NCI-H2081 (cell line): Measurements from ENCODE around the gene KAT6B.

Experiments
- DNase-seq, 2 experiments: peaks; one replicate each; lab custom pipeline; 2025; lab: John Stamatoyannopoulos, UW

KAT6B gene

GRCh38 chr10:74922921-74923320, 96.5 kb downstream of the KAT6B start:
- DNase-seq: no peak

- no peak for DNase-seq
These were observed 97.2 kb downstream of the KAT6B start for GRCh38 chr10:74923556-74923955.

- no peak for DNase-seq
These were observed 98.0 kb downstream of the KAT6B start for GRCh38 chr10:74924251-74924963.

- no peak for DNase-seq
These were observed 98.9 kb downstream of the KAT6B start for GRCh38 chr10:74925291-74925690.

- no peak for DNase-seq
These were observed 99.3 kb downstream of the KAT6B start for GRCh38 chr10:74925708-74926107.

GRCh38 chr10:74926791-74927585, 100.6 kb downstream of the KAT6B start:
- DNase-seq: no peak

GRCh38 chr10:74927701-74928100, 101.3 kb downstream of the KAT6B start:
- no peak for DNase-seq

GRCh38 chr10:74928742-74929191, 102.4 kb downstream of the KAT6B start:
- no peak for DNase-seq

- no peak for DNase-seq
These were observed 102.8 kb downstream of the KAT6B start for GRCh38 chr10:74929197-74929596.

GRCh38 chr10:74930965-74931364, 104.6 kb downstream of the KAT6B start:
- no peak for DNase-seq

- peak; percentile 7 to 13 for DNase-seq
These were observed 106.2 kb downstream of the KAT6B start for GRCh38 chr10:74932648-74933047.

GRCh38 chr10:74934100-74934812, 107.9 kb downstream of the KAT6B start:
- no peak for DNase-seq

- DNase-seq: no peak
These were observed 110.3 kb downstream of the KAT6B start for GRCh38 chr10:74936577-74937265.

GRCh38 chr10:74937266-74937856, 111.0 kb downstream of the KAT6B start:
- no peak for DNase-seq

- DNase-seq: no peak
These were observed 117.8 kb downstream of the KAT6B start for GRCh38 chr10:74944205-74944604.

- DNase-seq: peak in 1 of 2 experiments; percentile 47
These were observed 121.5 kb downstream of the KAT6B start for GRCh38 chr10:74947781-74948401.

- DNase-seq: no peak
These were observed 122.8 kb downstream of the KAT6B start for GRCh38 chr10:74949034-74949832.

GRCh38 chr10:74949843-74950765, 123.7 kb downstream of the KAT6B start:
- no peak for DNase-seq

GRCh38 chr10:74953214-74953613, 126.8 kb downstream of the KAT6B start:
- DNase-seq: no peak
